ENCODE measurements around the gene SLC6A8. TPM values are rescaled to one million over a fixed set of nuclear protein-coding genes. Genes with fewer than 3 reads are reported as not detected.

The SLC6A8 gene
- total RNA-seq, 4 donors from 2014 or later, result 26.1 to 74.1 (median 45.2) TPM

DNA sequence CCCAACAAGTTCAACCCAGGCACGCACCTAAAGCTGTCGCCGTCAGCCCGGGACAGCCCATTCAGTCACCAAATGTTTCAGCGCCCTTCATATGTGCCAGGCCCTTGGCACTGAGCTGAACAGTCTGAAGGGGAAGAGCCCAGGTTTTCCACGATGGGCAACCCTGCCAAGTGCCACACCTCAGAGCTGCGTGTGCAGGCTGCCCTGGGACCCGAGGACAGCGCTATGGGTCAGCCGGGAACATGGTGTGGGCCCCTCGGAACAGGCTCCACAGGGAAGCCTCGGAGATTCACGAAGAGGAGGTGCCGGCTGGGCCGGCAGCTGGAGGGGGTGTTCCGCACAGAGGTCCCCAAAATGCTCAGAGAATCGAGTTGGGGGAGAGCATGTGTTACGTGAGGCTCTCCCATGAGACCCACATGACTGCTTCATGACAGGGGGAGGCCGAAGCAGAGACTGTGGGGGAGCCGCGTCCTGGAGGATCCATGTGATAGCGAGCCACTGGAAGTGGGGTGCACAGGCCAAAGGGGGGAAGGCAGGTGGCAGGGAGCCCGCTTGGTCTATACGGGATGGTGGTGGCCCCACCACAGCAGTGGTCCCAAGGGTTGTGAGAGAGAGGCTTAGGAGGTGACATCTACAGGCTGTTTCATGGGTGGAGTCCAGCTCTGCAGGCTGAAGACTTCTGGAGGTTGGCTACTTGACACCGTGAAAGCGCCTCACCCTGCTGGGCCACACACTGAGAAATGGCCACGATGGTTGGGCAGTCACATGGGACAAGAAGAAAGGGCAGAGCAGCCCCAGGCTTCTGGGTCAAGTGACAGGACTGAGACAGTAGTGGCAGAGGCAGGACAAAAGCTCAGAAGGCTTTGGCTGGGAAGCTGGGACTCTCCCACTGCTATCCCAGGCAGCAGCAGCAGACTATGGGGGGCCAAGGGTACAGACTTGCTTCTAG lies 22.3 kb downstream of the SLC6A8 start:
- Histone ChIP-seq H3K9me3 (no peaks in the 10 kb centered on the region), H3K4me3 (no peak overlapping the region), H3K27me3 (no peaks in the 10 kb centered on the region), H3K27ac (no peak overlapping the region), H3K4me1 (peaks cover 13% of the 10 kb centered on the region), H3K36me3 (peaks cover 11% of the 10 kb centered on the region)
- TF ChIP-seq POLR2AphosphoS5 (IDR thresholded peaks at IDR 0.05) (no peak), POLR2A (IDR thresholded peaks at IDR 0.05) (no peak), EP300 (IDR thresholded peaks at IDR 0.05) (no peak)
- DNase-seq (ENCODE audit: low spot score in 2 of 2), result no peak
- WGBS, result 84% methylated on average over 20 of the region's 27 CpGs

DNA sequence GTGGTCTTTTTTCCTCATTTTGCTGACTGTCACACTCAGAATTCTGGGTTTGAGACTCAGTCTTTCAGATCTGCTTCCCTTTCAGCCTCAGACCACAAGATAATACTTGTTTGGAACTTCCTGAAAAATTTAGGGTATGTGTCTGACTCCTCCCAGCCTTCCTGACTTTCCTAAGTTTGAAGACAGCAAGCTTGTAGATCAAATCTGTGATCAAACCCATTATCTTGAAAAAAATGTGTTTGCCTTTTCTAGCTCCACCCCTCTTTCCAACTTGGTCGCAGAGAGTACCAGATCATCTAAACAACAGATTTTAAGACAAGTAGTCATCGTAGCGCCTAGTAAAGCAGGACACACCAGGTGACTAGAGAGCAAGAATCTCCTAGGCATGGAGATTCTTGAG lies 26.5 kb downstream of the SLC6A8 start:
- Histone ChIP-seq H3K27me3 (no peaks in the 10 kb centered on the region), H3K4me3 (no peak overlapping the region), H3K4me1 (no peaks in the 10 kb centered on the region), H3K9me3 (no peaks in the 10 kb centered on the region), H3K36me3 (peaks cover 23% of the 10 kb centered on the region), H3K27ac (no peak overlapping the region)
- TF ChIP-seq POLR2A (IDR thresholded peaks at IDR 0.05) (no peak), POLR2AphosphoS5 (IDR thresholded peaks at IDR 0.05) (no peak), EP300 (IDR thresholded peaks at IDR 0.05) (no peak)
- TF ChIP-seq, protein P1, sequence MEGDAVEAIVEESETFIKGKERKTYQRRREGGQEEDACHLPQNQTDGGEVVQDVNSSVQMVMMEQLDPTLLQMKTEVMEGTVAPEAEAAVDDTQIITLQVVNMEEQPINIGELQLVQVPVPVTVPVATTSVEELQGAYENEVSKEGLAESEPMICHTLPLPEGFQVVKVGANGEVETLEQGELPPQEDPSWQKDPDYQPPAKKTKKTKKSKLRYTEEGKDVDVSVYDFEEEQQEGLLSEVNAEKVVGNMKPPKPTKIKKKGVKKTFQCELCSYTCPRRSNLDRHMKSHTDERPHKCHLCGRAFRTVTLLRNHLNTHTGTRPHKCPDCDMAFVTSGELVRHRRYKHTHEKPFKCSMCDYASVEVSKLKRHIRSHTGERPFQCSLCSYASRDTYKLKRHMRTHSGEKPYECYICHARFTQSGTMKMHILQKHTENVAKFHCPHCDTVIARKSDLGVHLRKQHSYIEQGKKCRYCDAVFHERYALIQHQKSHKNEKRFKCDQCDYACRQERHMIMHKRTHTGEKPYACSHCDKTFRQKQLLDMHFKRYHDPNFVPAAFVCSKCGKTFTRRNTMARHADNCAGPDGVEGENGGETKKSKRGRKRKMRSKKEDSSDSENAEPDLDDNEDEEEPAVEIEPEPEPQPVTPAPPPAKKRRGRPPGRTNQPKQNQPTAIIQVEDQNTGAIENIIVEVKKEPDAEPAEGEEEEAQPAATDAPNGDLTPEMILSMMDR (IDR thresholded peaks at IDR 0.05), result no peak
- WGBS, result 83% methylated on average over 3 of the region's 3 CpGs
- DNase-seq (ENCODE audit: low spot score in 2 of 2), result no peak

DNA sequence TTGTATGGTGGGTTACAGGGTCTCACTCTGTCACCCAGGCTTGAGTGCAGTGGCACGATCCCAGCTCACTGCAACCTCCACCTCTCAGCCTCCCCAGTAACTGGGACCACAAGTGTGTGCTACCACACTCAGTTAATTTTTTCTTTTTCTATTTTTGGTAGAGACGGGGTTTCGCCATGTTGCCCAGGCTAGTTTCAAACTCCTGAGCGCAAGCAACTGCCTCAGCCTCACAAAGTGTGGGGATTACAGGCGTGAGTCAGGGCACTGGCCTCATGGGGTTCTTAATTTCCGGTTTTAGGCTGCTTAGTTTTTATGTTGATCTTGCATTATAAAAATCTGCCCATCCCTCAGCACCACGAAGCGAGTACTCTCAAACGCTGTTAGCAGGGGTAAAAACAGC lies 29.7 kb downstream of the SLC6A8 start:
- H3K4me3 ChIP-seq, result no peak overlapping the region
- H3K9me3 ChIP-seq, result no peaks in the 10 kb centered on the region
- H3K27me3 ChIP-seq, result no peaks in the 10 kb centered on the region
- no peak for DNase-seq (ENCODE audit: low spot score in 2 of 2)
- TF ChIP-seq EP300 (IDR thresholded peaks at IDR 0.05), result no peak
- TF ChIP-seq POLR2AphosphoS5 (IDR thresholded peaks at IDR 0.05), result no peak
- TF ChIP-seq, protein P1 (IDR thresholded peaks at IDR 0.05), result no peak
- TF ChIP-seq POLR2A (IDR thresholded peaks at IDR 0.05), result no peak
- peaks cover 18% of the 10 kb centered on the region for H3K4me1 ChIP-seq
- peaks cover 33% of the 10 kb centered on the region for H3K36me3 ChIP-seq
- no peak overlapping the region for H3K27ac ChIP-seq
- WGBS, result 93% methylated on average over 9 of the region's 9 CpGs

DNA sequence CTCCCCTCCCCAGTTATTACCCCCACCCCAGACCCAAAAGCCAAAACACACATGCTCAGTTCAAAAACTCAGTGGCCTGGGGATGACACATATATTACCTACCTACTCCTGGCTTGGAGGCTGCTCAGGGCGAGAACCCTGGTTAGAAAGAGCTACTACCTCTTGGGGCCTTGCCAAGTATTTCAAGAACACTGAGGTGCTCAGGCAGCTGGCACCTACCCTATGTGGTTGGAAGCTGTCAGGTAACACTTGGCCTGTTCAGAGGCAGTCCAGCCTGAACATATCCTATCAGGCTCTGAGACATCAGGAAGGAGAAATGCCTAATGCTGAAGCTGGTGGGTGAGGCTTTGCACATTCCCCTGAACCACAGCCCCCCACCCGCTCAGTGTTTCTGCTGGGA lies 31.5 kb downstream of the SLC6A8 start:
- Histone ChIP-seq H3K9me3 (no peaks in the 10 kb centered on the region), H3K4me3 (no peak overlapping the region), H3K27ac (no peak overlapping the region), H3K36me3 (peaks cover 33% of the 10 kb centered on the region), H3K4me1 (peaks cover 26% of the 10 kb centered on the region), H3K27me3 (no peaks in the 10 kb centered on the region)
- WGBS, result 50% methylated on average over 1 of the region's 2 CpGs
- no peak for DNase-seq (ENCODE audit: low spot score in 2 of 2)
- TF ChIP-seq, protein P1 (IDR thresholded peaks at IDR 0.05), result no peak
- TF ChIP-seq POLR2A (IDR thresholded peaks at IDR 0.05) (no peak), POLR2AphosphoS5 (IDR thresholded peaks at IDR 0.05) (no peak), EP300 (IDR thresholded peaks at IDR 0.05) (no peak)

DNA sequence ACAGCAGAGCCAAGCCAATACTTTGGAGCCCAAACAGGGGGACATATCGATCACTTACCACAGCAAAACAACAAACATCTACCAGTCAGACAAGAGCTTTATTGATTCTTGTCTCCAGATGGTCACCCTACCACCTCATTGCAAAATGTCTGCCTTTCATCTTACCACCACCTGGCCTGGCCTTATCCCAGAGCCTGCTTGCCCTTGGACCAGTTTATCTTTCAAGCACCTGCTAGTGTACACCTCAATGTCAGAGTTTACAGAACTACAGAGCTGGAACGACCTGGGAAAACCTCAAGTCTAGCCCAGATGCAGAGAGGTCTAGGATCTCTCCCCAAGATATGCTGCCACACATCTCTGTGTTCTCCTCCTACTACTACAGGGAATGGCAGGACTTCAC lies 32.0 kb downstream of the SLC6A8 start:
- 78% methylated on average over 2 of the region's 2 CpGs for WGBS
- Histone ChIP-seq H3K36me3 (peaks cover 32% of the 10 kb centered on the region), H3K4me3 (no peak overlapping the region), H3K9me3 (no peaks in the 10 kb centered on the region), H3K4me1 (peaks cover 27% of the 10 kb centered on the region), H3K27me3 (no peaks in the 10 kb centered on the region), H3K27ac (no peak overlapping the region)
- DNase-seq (ENCODE audit: low spot score in 2 of 2), result no peak
- TF ChIP-seq POLR2AphosphoS5 (IDR thresholded peaks at IDR 0.05) (no peak), EP300 (IDR thresholded peaks at IDR 0.05) (no peak)
- TF ChIP-seq, protein P1 (IDR thresholded peaks at IDR 0.05), result no peak
